Measurements from ENCODE around the gene SCLT1. TPM values are rescaled to one million over a fixed set of nuclear protein-coding genes. Genes with fewer than 3 reads are reported as not detected.

The SCLT1 gene
- total RNA-seq, 8 experiments from 2014 or later = 10.3 to 42.7 (median 17.4) TPM

- 51 to 100% (median 89%) methylated on average over 2 to 13 of the region's 18 CpGs for WGBS, 10 experiments
- no peak overlapping the region for H3K27ac ChIP-seq
- ATAC-seq (replicated peaks in 6 of 8) = peak in 3 of 8 experiments; percentile 12 to 38 (median 26)
- peaks cover 0 to 2% of the 10 kb centered on the region in 2 donors for H3K4me1 ChIP-seq (replicated peaks in 1 of 2)
- in situ Hi-C loops (cut with MboI; ENCODE audit: low pct_unique_long_range_greater_than_20kb in 2 of 9, low sequenced_read_pairs in 9 of 9, unreplicated experiment in 9 of 9) = loop anchor here in 5 of 9 experiments (25.0 kb wide), 2 partner anchors 397 to 672 kb away; no protein-coding TSS in a partner anchor
- H3K4me3 ChIP-seq = no peak overlapping the region
These were observed 234.3 kb downstream of the SCLT1 start for GRCh38 chr4:128858879-128859671.

GRCh38 chr4:128856246-128856645, 237.1 kb downstream of the SCLT1 start:
- Histone ChIP-seq H3K4me1 (replicated peaks in 1 of 2) (peaks cover 0 to 2% of the 10 kb centered on the region in 2 donors), H3K27ac (no peak overlapping the region), H3K4me3 (no peak overlapping the region)
- 90 to 100% (median 100%) methylated on average over 2 of the region's 2 CpGs; no CpG with 5 or more reads in 7 of the 10 experiments for WGBS, 10 experiments
- in situ Hi-C loops (cut with MboI; ENCODE audit: low pct_unique_long_range_greater_than_20kb in 2 of 9, low sequenced_read_pairs in 9 of 9, unreplicated experiment in 9 of 9) = loop anchor here in 5 of 9 experiments (25.0 kb wide), 2 partner anchors 394 to 669 kb away; no protein-coding TSS in a partner anchor
- no peak for ATAC-seq (replicated peaks in 6 of 8)

- H3K27ac ChIP-seq = no peak overlapping the region
- in situ Hi-C loops (cut with MboI; ENCODE audit: low pct_unique_long_range_greater_than_20kb in 2 of 9, low sequenced_read_pairs in 9 of 9, unreplicated experiment in 9 of 9) = loop anchor here in 5 of 9 experiments (25.0 kb wide), 2 partner anchors 393 to 668 kb away; no protein-coding TSS in a partner anchor
These were observed 237.7 kb downstream of the SCLT1 start for GRCh38 chr4:128855621-128856020.

GRCh38 chr4:128854433-128854832, 238.9 kb downstream of the SCLT1 start:
- ATAC-seq (replicated peaks in 6 of 8) = no peak
- Histone ChIP-seq H3K4me3 (no peak overlapping the region), H3K4me1 (replicated peaks in 1 of 2) (no peaks in the 10 kb centered on the region), H3K27ac (no peak overlapping the region)
- in situ Hi-C loops (cut with MboI; ENCODE audit: low pct_unique_long_range_greater_than_20kb in 2 of 9, low sequenced_read_pairs in 9 of 9, unreplicated experiment in 9 of 9) = loop anchor here in 5 of 9 experiments (25.0 kb wide), 2 partner anchors 392 to 667 kb away; no protein-coding TSS in a partner anchor
- 43 to 96% (median 80%) methylated on average over 4 to 6 of the region's 6 CpGs for WGBS, 10 experiments

More at GRCh38 chr4:128855621-128856020, 237.7 kb downstream of the SCLT1 start:
- ATAC-seq (replicated peaks in 6 of 8) = no peak
- 89 to 96% (median 94%) methylated on average over 3 to 7 of the region's 7 CpGs; no CpG with 5 or more reads in 4 of the 10 experiments for WGBS, 10 experiments
- Histone ChIP-seq H3K4me1 (replicated peaks in 1 of 2) (peaks cover 0 to 2% of the 10 kb centered on the region in 2 donors), H3K4me3 (no peak overlapping the region)

GRCh38 chr4:128853741-128854140, 239.6 kb downstream of the SCLT1 start:
- in situ Hi-C loops (cut with MboI; ENCODE audit: low pct_unique_long_range_greater_than_20kb in 2 of 9, low sequenced_read_pairs in 9 of 9, unreplicated experiment in 9 of 9) = loop anchor here in 5 of 9 experiments (25.0 kb wide), 2 partner anchors 391 to 666 kb away; no protein-coding TSS in a partner anchor
- Histone ChIP-seq H3K4me1 (replicated peaks in 1 of 2) (no peaks in the 10 kb centered on the region), H3K4me3 (no peak overlapping the region), H3K27ac (no peak overlapping the region)
- 43 to 100% (median 85%) methylated on average over 1 to 5 of the region's 5 CpGs; no CpG with 5 or more reads in 3 of the 10 experiments for WGBS, 10 experiments
- ATAC-seq (replicated peaks in 6 of 8) = no peak

- in situ Hi-C loops (cut with MboI; ENCODE audit: low pct_unique_long_range_greater_than_20kb in 2 of 9, low sequenced_read_pairs in 9 of 9, unreplicated experiment in 9 of 9) = loop anchor here in 5 of 9 experiments (25.0 kb wide), 2 partner anchors 388 to 663 kb away; no protein-coding TSS in a partner anchor
- WGBS, 10 experiments = 90 to 100% (median 98%) methylated on average over 2 to 4 of the region's 4 CpGs; no CpG with 5 or more reads in 2 of the 10 experiments
- Histone ChIP-seq H3K27ac (no peak overlapping the region), H3K4me3 (no peak overlapping the region), H3K4me1 (replicated peaks in 1 of 2) (no peaks in the 10 kb centered on the region)
- ATAC-seq (replicated peaks in 6 of 8) = no peak
These were observed 243.1 kb downstream of the SCLT1 start for GRCh38 chr4:128850252-128850651.

- in situ Hi-C loops (cut with MboI; ENCODE audit: low pct_unique_long_range_greater_than_20kb in 2 of 9, low sequenced_read_pairs in 9 of 9, unreplicated experiment in 9 of 9) = no loop called here
- no peak for ATAC-seq (replicated peaks in 6 of 8)
- H3K27ac ChIP-seq = no peak overlapping the region
- no peaks in the 10 kb centered on the region for H3K4me1 ChIP-seq (replicated peaks in 1 of 2)
- 60 to 100% (median 83%) methylated on average over 1 to 2 of the region's 3 CpGs; no CpG with 5 or more reads in 5 of the 10 experiments for WGBS, 10 experiments
- H3K4me3 ChIP-seq = no peak overlapping the region
These were observed 244.9 kb downstream of the SCLT1 start for GRCh38 chr4:128848461-128848860.

GRCh38 chr4:128847082-128847724, 246.1 kb downstream of the SCLT1 start:
- Histone ChIP-seq H3K4me3 (no peak overlapping the region), H3K27ac (no peak overlapping the region), H3K4me1 (replicated peaks in 1 of 2) (no peaks in the 10 kb centered on the region)
- no peak for ATAC-seq (replicated peaks in 6 of 8)
- WGBS, 10 experiments = 90 to 100% (median 98%) methylated on average over 1 to 6 of the region's 7 CpGs; no CpG with 5 or more reads in 3 of the 10 experiments
- in situ Hi-C loops (cut with MboI; ENCODE audit: low pct_unique_long_range_greater_than_20kb in 2 of 9, low sequenced_read_pairs in 9 of 9, unreplicated experiment in 9 of 9) = no loop called here

GRCh38 chr4:128846063-128846462, 247.3 kb downstream of the SCLT1 start:
- no peak overlapping the region for H3K4me3 ChIP-seq
- 79 to 100% (median 96%) methylated on average over 1 to 4 of the region's 4 CpGs; no CpG with 5 or more reads in 4 of the 10 experiments for WGBS, 10 experiments
- peak in 1 of 8 experiments; percentile 81 for ATAC-seq (replicated peaks in 6 of 8)
- no peaks in the 10 kb centered on the region for H3K4me1 ChIP-seq (replicated peaks in 1 of 2)
- H3K27ac ChIP-seq = no peak overlapping the region
- in situ Hi-C loops (cut with MboI; ENCODE audit: low pct_unique_long_range_greater_than_20kb in 2 of 9, low sequenced_read_pairs in 9 of 9, unreplicated experiment in 9 of 9) = no loop called here

- peak in 3 of 8 experiments; percentile 13 to 71 (median 48) for ATAC-seq (replicated peaks in 6 of 8)
- H3K4me1 ChIP-seq (replicated peaks in 1 of 2) = no peaks in the 10 kb centered on the region
- H3K27ac ChIP-seq = no peak overlapping the region
- H3K4me3 ChIP-seq = no peak overlapping the region
- in situ Hi-C loops (cut with MboI; ENCODE audit: low pct_unique_long_range_greater_than_20kb in 2 of 9, low sequenced_read_pairs in 9 of 9, unreplicated experiment in 9 of 9) = no loop called here
- 70 to 100% (median 90%) methylated on average over 1 to 2 of the region's 4 CpGs; no CpG with 5 or more reads in 4 of the 10 experiments for WGBS, 10 experiments
These were observed 248.4 kb downstream of the SCLT1 start for GRCh38 chr4:128844931-128845330.

- in situ Hi-C loops (cut with MboI; ENCODE audit: low pct_unique_long_range_greater_than_20kb in 2 of 9, low sequenced_read_pairs in 9 of 9, unreplicated experiment in 9 of 9) = no loop called here
- no peak for ATAC-seq (replicated peaks in 6 of 8)
- WGBS, 10 experiments = 92 to 100% (median 100%) methylated on average over 1 to 2 of the region's 2 CpGs; no CpG with 5 or more reads in 2 of the 10 experiments
- Histone ChIP-seq H3K27ac (no peak overlapping the region), H3K4me1 (replicated peaks in 1 of 2) (no peaks in the 10 kb centered on the region), H3K4me3 (no peak overlapping the region)
These were observed 251.9 kb downstream of the SCLT1 start for GRCh38 chr4:128841402-128841801.

- WGBS, 10 experiments = 83 to 100% (median 100%) methylated on average over 1 to 2 of the region's 2 CpGs; no CpG with 5 or more reads in 3 of the 10 experiments
- ATAC-seq (replicated peaks in 6 of 8) = no peak
- Histone ChIP-seq H3K4me1 (replicated peaks in 1 of 2) (no peaks in the 10 kb centered on the region), H3K4me3 (no peak overlapping the region), H3K27ac (no peak overlapping the region)
- in situ Hi-C loops (cut with MboI; ENCODE audit: low pct_unique_long_range_greater_than_20kb in 2 of 9, low sequenced_read_pairs in 9 of 9, unreplicated experiment in 9 of 9) = no loop called here
These were observed 252.5 kb downstream of the SCLT1 start for GRCh38 chr4:128840711-128841318.
